GM18505 (cell line): ENCODE data around the gene SCN10A.

Experiments
- ATAC-seq: cut with Tn5 transposase; IDR thresholded peaks from one replicate; pipeline ENCODE4 v1.9.1; 2021; ENCODE audit not compliant: unreplicated experiment
- POLR2A ChIP-seq: IDR thresholded peaks from 4 replicates; pipeline ENCODE4 v1.6.1; 2011; ENCODE audit warnings: borderline replicate concordance; ENCODE audit not compliant: insufficient read depth, insufficient read length; ENCODE audit errors: extremely low read depth

The SCN10A gene

DNA sequence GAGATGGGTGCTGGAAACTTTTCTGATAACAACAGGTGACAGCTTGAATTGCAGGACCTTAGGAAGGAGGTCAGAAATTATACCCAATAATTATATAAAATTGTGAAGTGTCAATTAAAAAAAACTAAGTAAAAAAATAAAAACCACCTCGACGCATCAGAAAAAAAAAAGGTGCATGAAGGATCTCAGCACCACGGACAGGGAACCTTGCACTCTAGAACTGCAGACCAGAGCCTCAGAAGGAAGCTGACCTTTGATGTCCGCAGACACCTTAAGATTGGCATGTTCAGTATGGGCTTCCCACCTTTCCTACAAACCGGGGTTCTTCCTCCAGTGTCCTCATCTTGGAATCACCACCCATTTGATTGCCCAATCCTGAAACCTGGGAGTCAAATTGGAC is 60.9 kb downstream of the SCN10A start:
- ATAC-seq, result no peak
- no peak for TF ChIP-seq POLR2A

DNA sequence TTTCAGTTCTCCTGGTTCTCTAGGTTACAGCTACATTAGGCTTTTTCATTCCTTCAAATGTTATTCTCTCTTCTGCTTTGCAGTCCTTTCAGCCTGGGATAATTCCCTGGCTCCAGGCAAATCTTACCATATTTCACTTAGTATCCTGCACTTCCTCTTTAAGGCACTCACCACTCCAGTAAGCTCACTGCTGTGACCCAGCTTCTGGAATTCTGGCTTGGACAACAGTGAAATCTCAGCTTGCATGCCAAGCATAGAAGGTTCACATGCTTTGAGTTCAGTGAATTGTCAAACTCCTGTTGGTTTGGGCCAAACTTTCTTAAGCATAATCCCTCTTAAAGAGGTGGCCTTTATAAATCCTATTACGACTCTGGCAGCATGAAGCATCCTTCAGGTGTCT is 69.4 kb downstream of the SCN10A start:
- TF ChIP-seq POLR2A, result no peak
- ATAC-seq, result no peak

DNA sequence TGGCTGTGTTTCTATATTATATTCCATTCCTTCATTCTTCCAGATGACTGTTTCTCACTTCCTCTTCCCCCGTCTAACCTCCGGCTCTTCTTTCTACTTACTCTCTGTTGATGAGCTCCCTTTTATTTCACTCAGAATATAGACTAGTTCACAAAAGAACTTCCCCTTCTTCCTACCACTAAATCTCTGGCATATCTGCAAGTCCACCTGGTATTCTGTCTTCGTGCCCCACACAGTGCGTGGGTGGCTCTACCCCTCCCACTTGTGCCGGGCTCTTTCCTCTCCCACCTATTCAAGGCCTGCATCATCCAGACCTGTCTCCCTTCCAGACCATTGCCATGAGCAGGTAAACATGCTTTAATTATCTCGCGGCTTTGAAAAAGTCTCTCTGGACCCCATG is 73.0 kb downstream of the SCN10A start:
- no peak for ATAC-seq
- no peak for TF ChIP-seq POLR2A

DNA sequence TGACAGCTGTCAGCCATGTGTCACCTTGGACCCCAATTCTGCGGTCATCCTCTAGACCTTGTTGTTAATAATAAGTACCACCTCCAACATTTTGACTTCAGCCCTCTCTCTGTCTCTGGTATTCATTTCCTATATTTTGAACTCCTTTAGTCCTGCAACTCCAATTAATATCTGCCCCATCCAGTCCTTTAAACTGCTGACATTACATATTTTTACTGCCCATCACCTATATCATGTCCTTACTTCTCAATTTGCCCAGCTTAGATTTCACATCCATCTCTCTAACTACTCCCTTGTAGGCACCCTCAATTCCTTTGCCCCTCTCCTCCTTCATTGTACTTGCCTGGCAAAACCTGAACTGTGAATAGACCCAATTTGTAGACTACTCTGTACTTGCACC is 73.5 kb downstream of the SCN10A start:
- no peak for ATAC-seq
- TF ChIP-seq POLR2A, result no peak

DNA sequence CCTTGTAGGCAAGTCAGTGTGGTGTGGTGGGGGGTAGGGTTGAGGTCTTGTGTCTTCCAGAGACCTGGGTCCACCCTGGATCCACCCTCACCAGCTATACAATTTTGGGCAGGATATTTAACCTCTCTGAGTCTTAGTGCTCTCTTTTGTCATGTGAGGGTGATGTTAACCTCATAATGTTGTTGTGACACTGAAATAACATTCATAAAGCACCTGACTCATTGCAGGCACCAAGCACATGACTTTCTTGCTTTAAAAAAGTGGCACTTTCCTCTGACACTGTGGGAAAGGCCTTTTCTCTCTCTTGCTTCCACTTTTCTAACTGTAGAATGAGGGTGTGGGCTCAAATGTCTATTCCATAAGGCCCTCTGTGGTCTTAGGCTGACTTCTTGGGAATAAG is 75.5 kb downstream of the SCN10A start:
- no peak for TF ChIP-seq POLR2A
- ATAC-seq, result no peak

DNA sequence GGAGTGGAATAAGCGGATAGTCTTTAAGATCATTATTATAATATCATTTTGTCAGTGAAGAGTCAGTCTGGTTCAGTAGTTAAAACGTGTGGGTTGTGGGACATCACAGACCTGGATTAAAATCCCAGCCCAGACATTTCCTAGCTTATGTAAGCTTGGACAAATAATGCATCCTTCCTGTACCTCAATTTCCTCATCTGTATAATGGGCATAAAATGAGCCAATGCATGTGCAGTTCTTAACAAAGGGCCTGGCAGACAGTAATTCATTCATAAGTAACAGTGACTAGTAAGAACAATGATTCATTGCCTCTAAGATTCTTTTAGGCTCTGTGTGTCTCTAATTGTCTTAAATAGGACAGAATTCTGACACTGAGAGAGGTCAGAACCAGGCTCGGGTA is 76.1 kb downstream of the SCN10A start:
- no peak for TF ChIP-seq POLR2A
- ATAC-seq, result no peak

DNA sequence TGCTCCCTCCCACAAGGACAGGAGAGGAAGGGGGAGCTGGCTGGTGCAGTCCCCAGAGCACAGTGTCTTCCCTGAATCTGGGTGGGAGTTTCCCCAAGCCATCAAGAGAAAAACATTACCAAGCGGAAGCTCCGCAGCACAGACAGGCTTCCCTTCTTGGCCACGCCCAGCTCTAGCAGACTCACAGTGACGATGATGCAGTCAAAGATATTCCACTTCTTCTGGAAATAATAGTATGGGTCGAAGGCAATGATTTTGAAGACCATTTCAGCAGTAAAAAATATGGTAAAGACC is 76.7 kb downstream of the SCN10A start:
- no peak for ATAC-seq
- TF ChIP-seq POLR2A, result no peak

DNA sequence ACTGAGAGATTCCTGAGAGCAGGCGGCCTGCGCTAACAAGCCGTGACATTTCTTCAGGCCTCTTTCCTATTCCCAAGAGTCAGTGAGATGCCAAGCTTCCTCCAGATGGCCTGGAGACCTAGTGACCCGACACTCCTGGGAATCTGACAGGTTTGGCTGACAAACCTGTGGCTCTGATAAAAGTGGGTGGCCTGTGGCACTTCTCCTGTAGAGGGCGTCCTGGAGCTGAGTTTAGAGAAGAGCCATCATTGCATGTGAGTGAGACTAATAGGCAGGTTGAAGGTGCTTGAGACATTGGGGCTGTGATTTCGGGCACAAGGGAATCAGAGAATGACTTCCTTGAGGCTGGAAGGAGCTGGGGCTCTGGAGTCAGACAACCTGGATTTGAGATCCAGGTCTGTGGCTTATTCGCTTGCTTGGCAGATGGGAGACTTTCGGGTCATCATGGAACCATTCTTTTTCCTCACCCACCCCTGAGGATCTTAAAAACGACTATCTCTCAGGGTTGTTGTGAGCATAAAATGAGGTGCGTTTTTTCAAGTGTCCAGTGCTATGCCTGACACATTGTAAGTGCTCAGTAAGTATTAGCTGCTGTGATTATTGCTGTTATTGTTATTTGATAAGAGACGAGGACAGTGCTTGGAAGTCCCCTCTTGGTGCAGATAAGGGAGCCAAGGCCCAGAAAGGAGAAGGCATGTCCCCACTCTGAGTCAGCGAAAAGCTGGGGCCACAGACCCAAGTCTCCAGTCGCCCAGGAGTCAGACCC is 77.2 kb downstream of the SCN10A start:
- no peak for ATAC-seq
- no peak for TF ChIP-seq POLR2A

DNA sequence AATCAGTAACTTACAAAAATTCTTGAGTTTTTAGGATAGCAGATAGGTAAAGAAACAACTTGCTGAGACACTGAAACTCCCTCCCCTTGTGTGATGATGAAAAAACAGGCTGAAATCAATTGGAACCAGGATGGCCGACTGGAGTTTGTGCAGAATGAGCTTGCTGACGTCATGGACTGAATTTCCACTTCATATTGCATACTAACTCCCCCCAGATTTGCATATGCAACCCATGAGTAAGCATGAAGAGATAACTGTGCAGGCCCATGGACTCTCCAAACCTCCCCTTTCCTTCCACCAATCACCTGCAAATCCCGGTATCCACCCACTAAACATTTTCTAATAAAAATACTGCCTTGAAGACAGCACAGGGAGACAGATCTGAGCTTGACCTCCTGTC is 84.5 kb downstream of the SCN10A start:
- TF ChIP-seq POLR2A, result no peak

DNA sequence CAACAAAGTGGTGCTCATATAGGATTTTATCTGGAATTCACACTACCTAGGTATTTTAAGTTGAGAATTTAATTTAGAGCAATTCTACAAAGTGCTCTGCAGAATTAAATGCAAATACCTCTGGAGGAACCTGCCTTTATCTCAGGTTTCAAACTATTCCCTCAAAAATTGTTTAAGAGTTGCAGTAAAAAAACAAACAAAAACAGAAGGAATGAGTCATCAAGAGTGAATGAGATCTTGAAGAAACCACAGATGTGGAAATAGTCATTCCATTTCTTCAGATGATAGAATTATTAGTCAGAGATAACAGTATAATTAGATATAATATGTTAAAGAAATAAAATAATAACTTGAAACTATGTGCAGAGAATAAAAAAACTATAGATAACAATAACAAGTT is 85.7 kb downstream of the SCN10A start:
- TF ChIP-seq POLR2A, result no peak
- ATAC-seq, result no peak

More for the DNA sequence above, 84.5 kb downstream of the SCN10A start:
- no peak for ATAC-seq

DNA sequence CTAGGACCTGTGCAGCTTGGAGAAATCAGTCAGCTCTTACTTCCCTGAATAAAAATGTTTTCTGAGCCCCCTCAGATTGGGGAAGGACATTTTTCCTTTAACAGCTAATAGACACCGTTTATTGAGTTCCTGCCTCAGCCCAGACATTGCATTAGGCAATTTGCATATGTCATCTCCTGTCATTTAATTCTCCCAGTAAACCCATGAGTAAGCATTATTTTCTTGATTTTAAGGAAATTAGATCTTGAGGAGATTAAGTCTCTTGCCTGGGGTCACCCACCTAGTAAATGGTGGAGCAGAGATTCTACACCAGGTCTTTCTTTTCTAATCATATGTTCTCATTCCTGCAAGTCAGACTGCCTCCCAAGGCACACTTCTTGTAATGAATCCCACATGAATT is 88.0 kb downstream of the SCN10A start:
- no peak for ATAC-seq
- TF ChIP-seq POLR2A, result no peak

DNA sequence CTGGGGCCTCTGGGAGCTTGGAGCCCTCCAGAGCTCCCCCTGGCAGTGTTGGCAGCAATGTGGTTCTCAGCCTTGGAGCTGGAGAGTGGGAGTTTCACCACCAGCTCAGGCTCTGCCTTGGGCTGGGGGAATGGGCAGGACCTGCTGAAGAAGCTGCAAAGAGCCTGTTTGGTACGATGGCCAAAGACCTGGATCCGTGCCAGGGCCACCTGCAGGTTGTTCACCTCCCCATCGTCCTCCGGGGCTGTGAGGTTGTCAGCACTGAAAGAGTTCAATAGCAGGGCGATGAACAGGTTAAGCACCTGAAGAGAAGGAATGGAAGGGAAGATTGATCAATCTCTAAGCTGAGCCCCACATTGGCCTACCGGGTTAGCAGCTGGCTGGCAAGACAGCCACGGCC is 89.3 kb downstream of the SCN10A start:
- ATAC-seq, result no peak
- TF ChIP-seq POLR2A, result no peak

DNA sequence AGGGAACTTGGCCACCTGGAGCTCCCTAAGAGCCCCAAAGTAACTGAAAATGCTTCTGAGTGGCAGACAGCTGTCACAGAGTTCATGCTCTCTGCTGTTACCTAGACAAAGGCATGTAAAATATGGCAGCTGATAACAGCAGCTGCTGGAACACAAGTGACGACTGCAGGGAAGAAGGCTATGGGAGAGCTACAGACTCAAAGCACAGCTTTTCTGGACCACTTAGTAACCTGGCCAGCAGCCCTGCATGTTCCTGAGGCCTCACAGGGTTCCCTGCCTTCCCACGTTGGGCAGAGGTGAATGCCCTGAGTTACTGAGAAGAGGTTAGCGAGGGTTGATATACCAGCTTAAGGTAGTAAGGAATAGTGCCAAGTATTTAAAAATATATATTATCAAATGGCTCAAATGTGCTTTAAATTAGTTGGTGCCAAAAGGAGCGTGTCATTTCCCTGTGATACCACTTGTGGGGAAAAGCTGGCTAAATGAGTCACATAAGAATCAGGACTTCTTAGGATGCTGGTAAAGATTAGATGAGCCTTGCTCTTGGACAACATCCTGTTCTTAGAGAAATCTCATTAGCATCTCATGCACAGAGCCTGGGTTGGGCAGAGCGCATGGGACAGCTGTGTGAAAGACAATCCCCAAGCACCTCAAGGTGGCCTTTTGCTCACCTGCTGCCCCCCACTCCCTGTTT is 90.1 kb downstream of the SCN10A start:
- no peak for ATAC-seq
- TF ChIP-seq POLR2A, result no peak

DNA sequence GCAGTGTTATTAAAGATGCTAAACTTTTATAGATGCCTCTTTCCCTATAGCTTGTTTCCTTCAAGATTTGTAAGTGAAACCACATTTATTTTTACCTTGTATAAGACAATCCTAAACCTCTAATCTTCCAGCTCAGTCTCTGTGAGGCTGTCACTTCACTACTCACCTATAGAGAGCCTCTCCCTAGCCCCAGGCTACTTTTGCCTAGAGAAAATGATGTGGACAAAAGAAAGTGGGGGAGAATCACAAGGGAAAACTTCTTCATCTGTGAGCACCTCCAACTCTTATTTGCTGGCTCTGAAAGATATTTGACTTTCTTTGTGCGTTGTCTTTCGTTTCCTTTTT is 91.7 kb downstream of the SCN10A start:
- no peak for TF ChIP-seq POLR2A
- no peak for ATAC-seq

DNA sequence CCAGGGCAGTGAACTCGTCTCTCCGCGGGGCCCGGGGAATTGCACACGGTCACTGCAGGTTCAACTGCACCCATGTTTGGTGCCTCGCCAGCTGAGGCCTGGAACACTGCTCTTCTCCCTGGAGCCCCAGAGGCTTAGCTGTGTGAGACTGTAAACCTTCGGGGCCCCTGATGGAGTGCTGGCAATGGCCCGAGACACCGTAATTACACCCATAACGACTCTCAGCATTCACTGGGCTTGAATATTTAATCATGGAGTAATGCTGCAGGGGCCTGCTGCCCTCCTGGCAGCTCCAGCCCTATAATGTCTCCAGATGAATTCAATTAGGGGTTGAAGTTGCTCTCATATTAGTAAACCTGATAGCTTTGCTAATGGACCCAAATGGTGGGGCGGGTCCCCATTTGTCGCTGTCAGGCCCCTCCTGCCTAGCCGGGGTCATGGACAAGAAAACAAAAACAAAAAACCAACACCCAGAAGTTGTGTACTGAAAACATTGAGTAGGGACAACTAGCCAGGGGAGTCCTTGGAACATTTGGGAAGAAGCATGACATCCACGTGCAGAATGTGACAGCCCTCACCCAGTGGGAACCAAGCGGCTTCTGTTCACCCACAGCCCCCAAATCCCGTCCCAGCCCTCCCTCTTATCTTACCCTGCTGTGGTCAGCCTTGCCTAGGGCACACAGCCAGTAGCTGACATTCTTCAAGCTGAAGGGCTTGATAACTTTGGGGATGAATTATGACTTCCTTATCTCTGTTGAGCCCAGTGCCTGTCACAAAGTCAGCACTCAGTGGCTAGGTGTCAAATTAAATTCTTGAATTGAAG is 92.2 kb downstream of the SCN10A start:
- ATAC-seq, result no peak
- no peak for TF ChIP-seq POLR2A
